ENCODE results near the gene ACSF3.

The ACSF3 gene

GRCh38 chr16:89047331-89048089 is 46.1 kb upstream of the ACSF3 start:
- no peaks in the 10 kb centered on the region for H3K27me3 ChIP-seq (replicated peaks; ENCODE audit: control insufficient read depth, insufficient read depth, low read length)
- TF ChIP-seq, protein P1, sequence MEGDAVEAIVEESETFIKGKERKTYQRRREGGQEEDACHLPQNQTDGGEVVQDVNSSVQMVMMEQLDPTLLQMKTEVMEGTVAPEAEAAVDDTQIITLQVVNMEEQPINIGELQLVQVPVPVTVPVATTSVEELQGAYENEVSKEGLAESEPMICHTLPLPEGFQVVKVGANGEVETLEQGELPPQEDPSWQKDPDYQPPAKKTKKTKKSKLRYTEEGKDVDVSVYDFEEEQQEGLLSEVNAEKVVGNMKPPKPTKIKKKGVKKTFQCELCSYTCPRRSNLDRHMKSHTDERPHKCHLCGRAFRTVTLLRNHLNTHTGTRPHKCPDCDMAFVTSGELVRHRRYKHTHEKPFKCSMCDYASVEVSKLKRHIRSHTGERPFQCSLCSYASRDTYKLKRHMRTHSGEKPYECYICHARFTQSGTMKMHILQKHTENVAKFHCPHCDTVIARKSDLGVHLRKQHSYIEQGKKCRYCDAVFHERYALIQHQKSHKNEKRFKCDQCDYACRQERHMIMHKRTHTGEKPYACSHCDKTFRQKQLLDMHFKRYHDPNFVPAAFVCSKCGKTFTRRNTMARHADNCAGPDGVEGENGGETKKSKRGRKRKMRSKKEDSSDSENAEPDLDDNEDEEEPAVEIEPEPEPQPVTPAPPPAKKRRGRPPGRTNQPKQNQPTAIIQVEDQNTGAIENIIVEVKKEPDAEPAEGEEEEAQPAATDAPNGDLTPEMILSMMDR (IDR thresholded peaks at IDR 0.05; ENCODE audit: insufficient read depth, low read length, poor library complexity, severe bottlenecking): no peak
- DNase-seq (ENCODE audit: extremely low read depth, insufficient read length): no peak
- no peak overlapping the region for H3K4me3 ChIP-seq (replicated peaks; ENCODE audit: low read depth, low read length)
- no peaks in the 10 kb centered on the region for H3K36me3 ChIP-seq (ENCODE audit: control insufficient read depth, insufficient read depth, low read length)

DNA sequence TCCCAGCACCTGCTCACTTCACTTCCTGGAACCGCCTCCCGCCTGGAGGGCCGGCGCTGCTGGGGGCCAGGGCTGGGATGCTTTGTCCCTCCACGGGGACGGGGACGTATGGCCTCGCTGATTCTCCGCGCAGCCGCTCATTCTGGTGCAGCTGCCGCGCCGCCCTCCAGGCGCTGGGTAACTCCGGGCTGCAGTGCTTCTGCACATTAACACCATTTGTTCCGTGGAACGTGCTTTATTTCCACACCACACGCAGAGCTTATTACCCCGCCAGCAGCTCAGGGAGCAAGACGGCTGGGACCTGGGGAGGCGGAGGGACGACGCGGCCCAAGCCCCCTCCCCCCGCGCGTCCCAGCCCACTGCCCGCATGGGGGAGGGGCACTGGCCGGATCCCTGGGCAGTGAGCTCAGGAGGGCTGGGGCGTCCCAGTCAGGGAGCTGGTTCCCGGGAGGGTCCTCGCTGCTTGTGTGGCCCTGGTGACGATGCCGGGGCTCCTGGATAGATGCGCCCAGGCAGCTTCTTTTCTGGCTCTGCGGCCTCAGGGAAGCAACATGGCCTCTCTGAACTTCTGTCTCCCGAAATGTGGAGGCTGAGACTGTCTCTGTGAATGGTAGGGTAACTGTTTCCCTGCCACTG is 45.4 kb upstream of the ACSF3 start:
- TF ChIP-seq, protein P1 (IDR thresholded peaks at IDR 0.05; ENCODE audit: insufficient read depth, low read length, poor library complexity, severe bottlenecking): no peak
- Histone ChIP-seq H3K36me3 (ENCODE audit: control insufficient read depth, insufficient read depth, low read length) (no peaks in the 10 kb centered on the region), H3K4me3 (replicated peaks; ENCODE audit: low read depth, low read length) (no peak overlapping the region), H3K27me3 (replicated peaks; ENCODE audit: control insufficient read depth, insufficient read depth, low read length) (no peaks in the 10 kb centered on the region)
- DNase-seq (ENCODE audit: extremely low read depth, insufficient read length): no peak

GRCh38 chr16:89048871-89049422 is 44.7 kb upstream of the ACSF3 start:
- DNase-seq (ENCODE audit: extremely low read depth, insufficient read length): no peak
- no peaks in the 10 kb centered on the region for H3K36me3 ChIP-seq (ENCODE audit: control insufficient read depth, insufficient read depth, low read length)
- no peak overlapping the region for H3K4me3 ChIP-seq (replicated peaks; ENCODE audit: low read depth, low read length)
- H3K27me3 ChIP-seq (replicated peaks; ENCODE audit: control insufficient read depth, insufficient read depth, low read length): no peaks in the 10 kb centered on the region
- TF ChIP-seq, protein P1 (IDR thresholded peaks at IDR 0.05; ENCODE audit: insufficient read depth, low read length, poor library complexity, severe bottlenecking): no peak

GRCh38 chr16:89049484-89050118 is 44.1 kb upstream of the ACSF3 start:
- H3K27me3 ChIP-seq (replicated peaks; ENCODE audit: control insufficient read depth, insufficient read depth, low read length): no peaks in the 10 kb centered on the region
- DNase-seq (ENCODE audit: extremely low read depth, insufficient read length): no peak
- H3K4me3 ChIP-seq (replicated peaks; ENCODE audit: low read depth, low read length): no peak overlapping the region
- H3K36me3 ChIP-seq (ENCODE audit: control insufficient read depth, insufficient read depth, low read length): no peaks in the 10 kb centered on the region
- TF ChIP-seq, protein P1 (IDR thresholded peaks at IDR 0.05; ENCODE audit: insufficient read depth, low read length, poor library complexity, severe bottlenecking): no peak

GRCh38 chr16:89050119-89050867 is 43.4 kb upstream of the ACSF3 start:
- Histone ChIP-seq H3K4me3 (replicated peaks; ENCODE audit: low read depth, low read length) (no peak overlapping the region), H3K36me3 (ENCODE audit: control insufficient read depth, insufficient read depth, low read length) (no peaks in the 10 kb centered on the region), H3K27me3 (replicated peaks; ENCODE audit: control insufficient read depth, insufficient read depth, low read length) (no peaks in the 10 kb centered on the region)
- no peak for DNase-seq (ENCODE audit: extremely low read depth, insufficient read length)
- TF ChIP-seq, protein P1 (IDR thresholded peaks at IDR 0.05; ENCODE audit: insufficient read depth, low read length, poor library complexity, severe bottlenecking): no peak
